Stimulated activated naive B cell treated with anti-CD40 and anti-IgM and Interleukin-4, amounts not matched to agents 10 μg/mL and 1 μg/mL and 100 μg/mL, for 72 hours (primary cell): ENCODE data around the gene ZNF219.

Source experiments
- ATAC-seq, 2 donors: fragments of 150-1000 bp; cut with Tn5 transposase; replicated peaks; 2 replicates each; pipeline ENCODE4 v1.10.0; 2021; ENCODE audit warnings: moderate library complexity in 1 of 2
- DNase-seq: peaks from one replicate; pipeline ENCODE4 v3.0.0; 2021
- H3K27ac Mint-ChIP-seq: one replicate; pipeline ENCODE4 v1.8.0; 2022; ENCODE audit warnings: mild to moderate bottlenecking, mixed read lengths
- H3K27me3 Mint-ChIP-seq, 2 donors: one replicate each; pipeline ENCODE4 v1.8.0; 2022; ENCODE audit warnings: mixed read lengths in 2 of 2
- H3K36me3 Mint-ChIP-seq, 2 donors: one replicate each; pipeline ENCODE4 v1.8.0; 2022; ENCODE audit warnings: mixed read lengths in 2 of 2, mild to moderate bottlenecking in 1 of 2
- H3K4me1 Mint-ChIP-seq, 2 donors: one replicate each; pipeline ENCODE4 v1.8.0; 2022; ENCODE audit warnings: mixed read lengths in 2 of 2, mild to moderate bottlenecking in 1 of 2
- H3K4me3 Mint-ChIP-seq, 2 donors: one replicate each; pipeline ENCODE4 v1.8.0; 2022; ENCODE audit warnings: mild to moderate bottlenecking in 2 of 2, mixed read lengths in 2 of 2, moderate library complexity in 1 of 2
- H3K9me3 Mint-ChIP-seq, 2 donors: one replicate each; pipeline ENCODE4 v1.8.0; 2022; ENCODE audit warnings: mixed read lengths in 2 of 2, mild to moderate bottlenecking in 1 of 2

Gene ZNF219

GRCh38 chr14:21087294-21088091 is 11.0 kb downstream of the ZNF219 start:
- DNase-seq (peak; percentile 57), ATAC-seq (peak; percentile 89 to 91)
- peak overlapping the region; percentile 89 for H3K27ac Mint-ChIP-seq
- no peak overlapping the region for H3K4me3 Mint-ChIP-seq
- H3K36me3 Mint-ChIP-seq, result peaks cover 5 to 7% of the 10 kb centered on the region in 2 donors
- no peaks in the 10 kb centered on the region for H3K27me3 Mint-ChIP-seq
- H3K9me3 Mint-ChIP-seq, result no peaks in the 10 kb centered on the region
- peaks cover 14 to 21% of the 10 kb centered on the region in 2 donors for H3K4me1 Mint-ChIP-seq

- Mint-ChIP-seq H3K4me1 (peaks cover 11 to 17% of the 10 kb centered on the region in 2 donors), H3K4me3 (no peak overlapping the region), H3K27me3 (no peaks in the 10 kb centered on the region), H3K9me3 (no peaks in the 10 kb centered on the region), H3K36me3 (peaks cover 4 to 9% of the 10 kb centered on the region in 2 donors), H3K27ac (no peak overlapping the region)
- DNase-seq (no peak), ATAC-seq (no peak)
Observed at GRCh38 chr14:21086908-21087293, 11.6 kb downstream of the ZNF219 start.

DNA sequence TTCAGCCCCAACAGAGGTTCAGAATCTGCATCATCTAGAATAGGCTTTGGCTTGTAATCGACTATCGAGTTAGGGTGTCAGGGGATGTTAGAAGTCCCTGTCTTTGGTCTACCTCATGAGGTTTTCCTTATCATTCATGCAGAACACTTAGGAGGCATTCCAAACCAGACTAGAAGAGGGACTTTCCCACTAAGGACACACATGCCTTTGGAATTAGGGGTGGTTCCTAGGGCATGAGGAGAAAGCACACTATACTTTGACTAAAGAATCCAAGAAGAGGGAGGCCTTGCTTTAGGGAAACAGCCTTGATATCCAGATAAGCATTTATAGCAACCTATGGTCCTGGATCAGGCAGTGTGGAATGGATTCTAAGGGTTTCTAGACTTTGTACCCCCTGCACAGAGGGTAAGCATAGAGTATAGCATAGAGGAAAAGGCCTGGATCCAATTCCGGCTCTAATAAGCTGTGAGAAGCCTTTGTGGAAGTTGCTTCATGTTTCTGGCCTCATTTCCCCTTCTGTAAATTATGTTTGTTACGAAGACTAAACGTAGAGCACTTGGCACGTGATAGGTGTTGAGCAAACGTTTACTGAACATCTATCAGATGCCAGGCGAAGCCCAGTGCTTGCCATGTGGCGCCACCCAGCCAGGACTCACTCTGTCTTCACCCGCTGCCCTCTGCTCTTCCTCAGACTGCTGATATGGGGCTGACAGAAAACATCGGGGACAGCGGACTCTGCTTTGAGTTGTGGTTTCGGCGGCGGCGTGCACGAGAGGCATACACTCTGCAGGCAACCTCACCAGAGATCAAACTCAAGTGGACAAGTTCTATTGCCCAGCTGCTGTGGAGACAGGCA is 13.2 kb downstream of the ZNF219 start:
- peaks cover 4 to 6% of the 10 kb centered on the region in 2 donors for H3K36me3 Mint-ChIP-seq
- DNase-seq, result no peak
- H3K27me3 Mint-ChIP-seq, result peaks cover 0 to 4% of the 10 kb centered on the region in 2 donors
- H3K27ac Mint-ChIP-seq, result peak overlapping the region; percentile 28
- H3K9me3 Mint-ChIP-seq, result no peaks in the 10 kb centered on the region
- peaks cover 11 to 17% of the 10 kb centered on the region in 2 donors for H3K4me1 Mint-ChIP-seq
- H3K4me3 Mint-ChIP-seq, result no peak overlapping the region
- ATAC-seq, result no peak

- ATAC-seq, result no peak
- peaks cover 0 to 6% of the 10 kb centered on the region in 2 donors for H3K27me3 Mint-ChIP-seq
- H3K9me3 Mint-ChIP-seq, result no peaks in the 10 kb centered on the region
- H3K4me3 Mint-ChIP-seq, result no peak overlapping the region
- DNase-seq, result no peak
- peaks cover 4 to 6% of the 10 kb centered on the region in 2 donors for H3K36me3 Mint-ChIP-seq
- peaks cover 11 to 17% of the 10 kb centered on the region in 2 donors for H3K4me1 Mint-ChIP-seq
- no peak overlapping the region for H3K27ac Mint-ChIP-seq
Observed at GRCh38 chr14:21084396-21084795, 14.1 kb downstream of the ZNF219 start.

DNA sequence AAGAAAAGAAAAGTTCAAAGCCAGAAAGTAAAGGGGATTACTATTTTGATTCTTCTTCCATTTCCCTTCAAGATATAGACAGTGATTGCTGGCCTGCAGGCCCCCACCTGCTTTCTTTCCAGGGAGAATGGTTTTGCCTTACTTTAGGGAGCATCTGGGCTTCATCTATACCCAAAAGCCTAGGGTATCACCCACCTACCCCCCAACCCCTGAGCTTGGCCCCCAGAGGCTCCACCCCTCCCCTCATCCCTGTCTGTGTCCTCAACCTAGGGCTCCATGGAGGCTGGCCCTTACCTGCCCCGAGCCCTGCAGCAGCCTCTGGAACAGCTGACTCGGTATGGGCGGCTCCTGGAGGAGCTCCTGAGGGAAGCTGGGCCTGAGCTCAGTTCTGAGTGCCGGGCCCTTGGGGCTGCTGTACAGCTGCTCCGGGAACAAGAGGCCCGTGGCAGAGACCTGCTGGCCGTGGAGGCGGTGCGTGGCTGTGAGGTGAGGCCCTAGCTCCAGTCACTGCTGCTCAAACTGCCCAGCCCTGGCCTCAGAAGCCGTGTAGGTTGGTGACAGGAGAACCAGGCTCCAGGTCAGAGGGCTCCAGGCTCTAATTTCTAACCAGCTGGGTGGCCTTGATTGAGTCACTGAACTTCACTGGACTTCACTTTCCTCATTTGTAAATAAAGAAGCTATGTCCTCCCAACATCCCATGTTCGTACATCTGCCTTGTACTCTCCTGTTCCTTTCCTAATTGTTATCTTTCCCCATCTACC is 14.7 kb downstream of the ZNF219 start:
- no peak for DNase-seq
- H3K4me1 Mint-ChIP-seq, result peaks cover 11 to 17% of the 10 kb centered on the region in 2 donors
- no peak overlapping the region for H3K4me3 Mint-ChIP-seq
- ATAC-seq, result no peak
- peaks cover 0 to 6% of the 10 kb centered on the region in 2 donors for H3K27me3 Mint-ChIP-seq
- H3K36me3 Mint-ChIP-seq, result peaks cover 4 to 6% of the 10 kb centered on the region in 2 donors
- H3K27ac Mint-ChIP-seq, result no peak overlapping the region
- no peaks in the 10 kb centered on the region for H3K9me3 Mint-ChIP-seq

DNA sequence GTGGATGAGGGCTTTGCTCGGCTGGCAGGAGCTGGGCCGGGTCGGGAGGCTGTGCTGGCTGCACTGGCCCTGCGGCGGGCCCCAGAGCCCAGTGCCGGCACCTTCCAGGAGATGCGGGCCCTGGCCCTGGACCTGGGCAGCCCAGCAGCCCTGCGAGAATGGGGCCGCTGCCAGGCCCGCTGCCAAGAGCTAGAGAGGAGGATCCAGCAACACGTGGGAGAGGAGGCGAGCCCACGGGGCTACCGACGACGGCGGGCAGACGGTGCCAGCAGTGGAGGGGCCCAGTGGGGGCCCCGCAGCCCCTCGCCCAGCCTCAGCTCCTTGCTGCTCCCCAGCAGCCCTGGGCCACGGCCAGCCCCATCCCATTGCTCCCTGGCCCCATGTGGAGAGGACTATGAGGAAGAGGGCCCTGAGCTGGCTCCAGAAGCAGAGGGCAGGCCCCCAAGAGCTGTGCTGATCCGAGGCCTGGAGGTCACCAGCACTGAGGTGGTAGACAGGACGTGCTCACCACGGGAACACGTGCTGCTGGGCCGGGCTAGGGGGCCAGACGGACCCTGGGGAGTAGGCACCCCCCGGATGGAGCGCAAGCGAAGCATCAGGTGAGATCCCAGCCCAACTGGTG is 16.8 kb downstream of the ZNF219 start:
- ATAC-seq (no peak), DNase-seq (no peak)
- peaks cover 4 to 6% of the 10 kb centered on the region in 2 donors for H3K36me3 Mint-ChIP-seq
- no peak overlapping the region for H3K4me3 Mint-ChIP-seq
- H3K27ac Mint-ChIP-seq, result no peak overlapping the region
- H3K4me1 Mint-ChIP-seq, result peaks cover 9 to 12% of the 10 kb centered on the region in 2 donors
- H3K9me3 Mint-ChIP-seq, result no peaks in the 10 kb centered on the region
- H3K27me3 Mint-ChIP-seq, result peaks cover 0 to 6% of the 10 kb centered on the region in 2 donors

DNA sequence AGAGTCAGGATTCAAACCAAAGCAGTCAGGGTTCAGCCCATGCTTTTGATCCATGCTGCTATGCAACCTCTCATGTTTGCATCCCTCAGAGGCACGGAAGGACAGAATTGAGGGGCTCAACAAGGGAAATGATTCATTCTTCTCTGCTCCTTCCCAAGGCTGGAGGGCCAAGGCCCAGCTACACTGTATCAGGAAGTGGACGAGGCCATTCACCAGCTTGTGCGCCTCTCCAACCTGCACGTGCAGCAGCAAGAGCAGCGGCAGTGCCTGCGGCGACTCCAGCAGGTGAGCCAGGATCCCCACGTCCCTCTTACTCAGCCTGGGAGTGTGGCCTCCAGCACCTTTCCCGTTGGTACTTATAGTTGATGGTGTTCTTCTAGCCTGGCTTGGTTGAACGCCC is 19.7 kb downstream of the ZNF219 start:
- Mint-ChIP-seq H3K4me1 (peaks cover 8 to 10% of the 10 kb centered on the region in 2 donors), H3K27me3 (peaks cover 0 to 6% of the 10 kb centered on the region in 2 donors), H3K36me3 (peaks cover 2 to 3% of the 10 kb centered on the region in 2 donors), H3K4me3 (no peak overlapping the region), H3K9me3 (no peaks in the 10 kb centered on the region), H3K27ac (no peak overlapping the region)
- no peak for DNase-seq
- ATAC-seq, result no peak

GRCh38 chr14:21078287-21078686 is 20.2 kb downstream of the ZNF219 start:
- ATAC-seq, result no peak
- Mint-ChIP-seq H3K36me3 (peaks cover 2 to 3% of the 10 kb centered on the region in 2 donors), H3K27me3 (peaks cover 2 to 6% of the 10 kb centered on the region in 2 donors), H3K27ac (no peak overlapping the region), H3K9me3 (no peaks in the 10 kb centered on the region), H3K4me3 (no peak overlapping the region), H3K4me1 (peaks cover 9 to 10% of the 10 kb centered on the region in 2 donors)
- no peak for DNase-seq

DNA sequence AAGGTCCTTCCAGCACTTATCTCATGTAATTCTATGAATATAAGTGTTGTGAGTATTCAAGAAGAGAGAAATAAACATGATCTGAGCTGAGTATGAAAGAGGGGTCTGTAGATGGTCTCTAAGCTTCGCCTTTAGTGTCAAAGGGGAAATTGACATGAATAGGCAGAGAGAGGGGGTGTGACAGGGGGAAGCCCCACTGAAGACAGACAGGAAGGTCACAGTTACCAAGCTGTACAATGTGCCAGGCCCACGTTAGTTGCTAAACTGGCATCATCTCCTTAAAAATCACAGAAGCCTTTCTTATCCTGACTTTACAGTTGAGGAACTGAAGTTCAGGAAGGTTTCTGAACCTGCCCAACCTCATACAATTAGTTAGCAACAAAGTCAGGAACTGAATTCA is 20.8 kb downstream of the ZNF219 start:
- ATAC-seq (peak; percentile 73 to 83), DNase-seq (no peak)
- Mint-ChIP-seq H3K27ac (no peak overlapping the region), H3K27me3 (peaks cover 5 to 6% of the 10 kb centered on the region in 2 donors), H3K36me3 (peaks cover 2 to 3% of the 10 kb centered on the region in 2 donors), H3K4me3 (no peak overlapping the region), H3K4me1 (peaks cover 10 to 12% of the 10 kb centered on the region in 2 donors), H3K9me3 (no peaks in the 10 kb centered on the region)

DNA sequence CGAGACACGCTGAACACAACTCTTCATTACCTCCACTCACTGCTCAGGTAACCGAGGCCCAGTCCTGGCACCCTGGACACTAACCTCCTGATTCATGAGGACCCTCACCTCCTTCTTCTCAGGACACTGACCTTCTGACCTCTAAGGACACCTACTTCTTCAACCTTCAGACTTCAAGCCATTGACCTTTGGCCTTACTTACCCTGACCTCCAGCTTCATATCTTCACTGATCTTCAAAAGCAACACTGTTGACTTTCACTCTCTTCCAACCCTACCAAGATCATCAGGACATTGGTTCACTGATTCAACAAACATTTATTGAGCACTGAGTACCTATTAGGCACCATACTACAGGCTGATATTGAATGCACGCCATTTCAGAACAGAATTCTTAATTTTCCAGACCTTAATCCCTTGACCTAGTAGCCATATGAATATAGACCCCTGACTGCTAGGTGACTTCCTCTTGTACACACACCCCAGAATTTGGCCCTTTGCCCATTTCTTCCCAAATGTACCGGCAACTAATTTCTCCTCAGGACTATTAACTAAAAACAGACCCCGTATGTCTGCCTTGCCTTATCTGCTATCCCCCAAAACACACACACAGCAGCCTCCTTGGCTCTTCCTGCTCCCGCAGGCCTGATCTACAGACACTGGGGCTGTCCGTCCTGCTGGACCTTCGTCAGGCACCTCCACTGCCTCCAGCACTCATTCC is 22.6 kb downstream of the ZNF219 start:
- DNase-seq (no peak), ATAC-seq (no peak)
- no peak overlapping the region for H3K4me3 Mint-ChIP-seq
- peaks cover 5 to 6% of the 10 kb centered on the region in 2 donors for H3K27me3 Mint-ChIP-seq
- H3K36me3 Mint-ChIP-seq, result peaks cover 0 to 2% of the 10 kb centered on the region in 2 donors
- H3K9me3 Mint-ChIP-seq, result no peaks in the 10 kb centered on the region
- H3K27ac Mint-ChIP-seq, result no peak overlapping the region
- peaks cover 27 to 28% of the 10 kb centered on the region in 2 donors for H3K4me1 Mint-ChIP-seq

GRCh38 chr14:21074398-21075272 is 23.8 kb downstream of the ZNF219 start:
- Mint-ChIP-seq H3K27me3 (peaks cover 2 to 5% of the 10 kb centered on the region in 2 donors), H3K27ac (peak overlapping the region; percentile 49), H3K9me3 (no peaks in the 10 kb centered on the region), H3K36me3 (peaks cover 0 to 2% of the 10 kb centered on the region in 2 donors), H3K4me3 (no peak overlapping the region), H3K4me1 (peaks cover 35 to 36% of the 10 kb centered on the region in 2 donors)
- ATAC-seq (no peak), DNase-seq (no peak)

DNA sequence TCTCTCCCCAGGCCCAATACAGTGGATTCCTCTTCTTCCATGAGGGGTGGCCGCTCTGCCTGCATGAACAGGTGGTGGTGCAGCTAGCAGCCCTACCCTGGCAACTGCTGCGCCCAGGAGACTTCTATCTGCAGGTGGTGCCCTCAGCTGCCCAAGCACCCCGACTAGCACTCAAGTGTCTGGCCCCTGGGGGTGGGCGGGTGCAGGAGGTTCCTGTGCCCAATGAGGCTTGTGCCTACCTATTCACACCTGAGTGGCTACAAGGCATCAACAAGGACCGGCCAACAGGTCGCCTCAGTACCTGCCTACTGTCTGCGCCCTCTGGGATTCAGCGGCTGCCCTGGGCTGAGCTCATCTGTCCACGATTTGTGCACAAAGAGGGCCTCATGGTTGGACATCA is 24.5 kb downstream of the ZNF219 start:
- no peak for DNase-seq
- no peaks in the 10 kb centered on the region for H3K9me3 Mint-ChIP-seq
- H3K4me1 Mint-ChIP-seq, result peaks cover 41 to 44% of the 10 kb centered on the region in 2 donors
- H3K27me3 Mint-ChIP-seq, result peaks cover 5 to 9% of the 10 kb centered on the region in 2 donors
- H3K27ac Mint-ChIP-seq, result no peak overlapping the region
- no peak for ATAC-seq
- H3K4me3 Mint-ChIP-seq, result no peak overlapping the region
- H3K36me3 Mint-ChIP-seq, result peaks cover 0 to 2% of the 10 kb centered on the region in 2 donors
